IPS DF 4.7 (cell line): ENCODE results near the gene MARCHF10.
"Not testable (repeated sequence)": the region's sequence is repeated elsewhere in the genome, so short reads cannot be mapped to it uniquely, and the experiment has no call there.

Experiments used
- DNase-seq: peaks from one replicate; pipeline ENCODE4 v3.0.0-alpha.2; 2013; ENCODE audit warnings: low spot score; ENCODE audit errors: extremely low read depth

MARCHF10 gene

GRCh38 chr17:62807812-62808575, at the start of gene MARCHF10:
MARCHF10 (minus strand) TSS chr17:62808314; CDS start chr17:62801735, 6,579 bp downstream.
- no peak for DNase-seq

DNA sequence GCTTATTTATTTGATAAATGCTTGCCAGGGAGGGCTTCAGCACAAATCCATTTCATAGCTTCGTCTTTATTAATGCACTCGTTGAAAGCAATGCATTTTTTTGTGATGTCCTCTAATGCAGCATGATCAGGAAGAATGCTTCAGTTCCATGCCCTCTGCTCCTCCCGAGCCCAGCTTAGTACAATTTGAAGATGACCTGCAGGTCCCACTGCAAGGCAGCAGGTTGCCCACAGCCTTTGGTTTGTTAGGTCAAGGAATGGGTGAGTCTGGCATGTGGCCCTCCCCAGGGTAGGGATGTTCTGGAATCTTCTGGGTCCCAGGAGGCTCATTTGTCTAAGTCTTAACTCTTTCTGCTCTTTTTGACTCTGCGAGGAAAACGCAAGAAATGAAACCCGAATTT, 49.4 kb upstream of the MARCHF10 start:
- no peak for DNase-seq

GRCh38 chr17:62856594-62856993, 48.5 kb upstream of the MARCHF10 start:
- DNase-seq = no peak

DNA sequence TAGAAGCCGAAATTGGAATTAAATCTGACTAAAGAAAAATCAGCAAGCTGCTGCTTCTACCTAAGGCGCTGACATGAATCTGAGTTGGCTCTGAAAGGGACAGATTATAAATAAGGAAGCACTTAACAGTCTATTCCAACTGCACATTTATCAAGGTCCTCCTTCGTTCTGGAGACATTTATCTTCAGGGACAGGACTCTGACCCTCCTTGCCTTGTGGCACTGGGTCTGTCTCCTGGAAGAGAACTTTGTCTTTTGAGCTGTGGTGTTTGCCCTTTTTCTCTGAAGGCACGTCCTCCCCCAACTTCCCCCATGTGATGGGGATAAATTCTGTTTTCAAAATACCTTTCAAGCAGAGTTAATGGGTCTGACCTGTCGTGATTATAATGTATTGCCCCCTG, 47.0 kb upstream of the MARCHF10 start:
- DNase-seq = no peak

GRCh38 chr17:62854098-62854680, 46.1 kb upstream of the MARCHF10 start:
- DNase-seq = no peak

GRCh38 chr17:62852195-62852594, 44.1 kb upstream of the MARCHF10 start:
- DNase-seq = no peak

GRCh38 chr17:62849591-62850415, 41.7 kb upstream of the MARCHF10 start:
- not testable (repeated sequence) for DNase-seq

DNA sequence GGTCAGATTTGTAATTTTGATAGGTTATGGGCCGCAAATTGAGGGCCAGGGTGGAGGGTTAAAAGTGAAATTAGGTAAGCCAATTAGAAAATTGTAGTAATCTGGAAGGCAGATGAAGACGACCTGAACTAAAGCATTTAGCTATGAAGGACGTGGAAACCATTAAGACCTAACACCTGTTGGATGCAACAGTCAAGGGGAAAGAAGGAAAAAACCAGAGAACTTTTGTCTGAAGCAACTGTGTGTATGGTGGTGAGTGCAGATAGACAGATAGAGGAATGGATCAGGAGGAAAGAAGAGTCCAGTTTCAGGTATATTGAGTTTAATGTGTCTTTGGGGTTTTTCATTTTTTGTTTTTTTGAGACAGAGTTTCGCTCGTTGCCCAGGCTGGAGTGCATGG, 40.2 kb upstream of the MARCHF10 start:
- DNase-seq = no peak

- DNase-seq = no peak
Measured at GRCh38 chr17:62847426-62847825, 39.3 kb upstream of the MARCHF10 start.

- DNase-seq = no peak
Measured at GRCh38 chr17:62840871-62841270, 32.8 kb upstream of the MARCHF10 start.

- not testable (repeated sequence) for DNase-seq
Measured at GRCh38 chr17:62833816-62834215, 25.7 kb upstream of the MARCHF10 start.

GRCh38 chr17:62832405-62832804, 24.3 kb upstream of the MARCHF10 start:
- no peak for DNase-seq

DNA sequence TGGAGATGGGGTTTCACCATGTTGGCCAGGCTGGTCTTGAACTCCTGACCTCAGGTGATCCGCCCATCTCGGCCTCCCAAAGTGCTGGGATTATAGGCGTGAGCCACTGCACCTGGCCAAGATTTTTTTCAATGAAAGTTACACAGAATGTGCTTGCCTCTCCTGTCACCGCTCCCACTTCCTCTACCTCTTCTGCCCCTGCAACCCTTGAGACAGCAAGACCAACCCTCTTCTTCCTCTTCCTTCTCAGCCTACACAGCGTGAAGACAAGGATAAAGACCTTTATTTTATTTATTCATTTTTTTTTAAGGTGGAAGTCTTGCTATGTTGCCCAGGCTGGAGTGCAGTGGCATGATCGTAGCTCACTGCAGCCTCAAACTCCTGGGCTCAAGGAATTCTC, 23.0 kb upstream of the MARCHF10 start:
- DNase-seq = not testable (repeated sequence)

GRCh38 chr17:62827746-62828485, 19.8 kb upstream of the MARCHF10 start:
- no peak for DNase-seq

GRCh38 chr17:62826956-62827355, 18.8 kb upstream of the MARCHF10 start:
- DNase-seq = no peak

DNA sequence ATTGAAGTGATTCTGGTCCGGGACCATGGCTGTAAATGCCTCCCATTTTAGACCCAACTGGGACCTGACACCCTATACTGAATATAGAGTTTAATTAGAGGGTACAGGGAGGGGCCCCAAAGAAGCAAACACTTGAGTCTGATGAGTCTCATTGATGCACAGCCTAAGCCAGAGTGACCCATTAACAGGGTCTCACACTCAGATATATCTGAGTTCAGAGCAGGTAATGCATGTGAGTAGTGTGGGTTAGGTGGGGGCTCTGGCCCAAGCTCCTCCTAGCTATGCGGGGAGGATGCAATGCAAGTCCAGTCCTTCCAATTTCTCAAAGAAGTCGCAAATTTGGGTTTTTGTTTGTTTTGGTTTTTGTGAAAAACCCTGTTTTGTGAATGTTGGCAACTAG, 17.1 kb upstream of the MARCHF10 start:
- no peak for DNase-seq

DNA sequence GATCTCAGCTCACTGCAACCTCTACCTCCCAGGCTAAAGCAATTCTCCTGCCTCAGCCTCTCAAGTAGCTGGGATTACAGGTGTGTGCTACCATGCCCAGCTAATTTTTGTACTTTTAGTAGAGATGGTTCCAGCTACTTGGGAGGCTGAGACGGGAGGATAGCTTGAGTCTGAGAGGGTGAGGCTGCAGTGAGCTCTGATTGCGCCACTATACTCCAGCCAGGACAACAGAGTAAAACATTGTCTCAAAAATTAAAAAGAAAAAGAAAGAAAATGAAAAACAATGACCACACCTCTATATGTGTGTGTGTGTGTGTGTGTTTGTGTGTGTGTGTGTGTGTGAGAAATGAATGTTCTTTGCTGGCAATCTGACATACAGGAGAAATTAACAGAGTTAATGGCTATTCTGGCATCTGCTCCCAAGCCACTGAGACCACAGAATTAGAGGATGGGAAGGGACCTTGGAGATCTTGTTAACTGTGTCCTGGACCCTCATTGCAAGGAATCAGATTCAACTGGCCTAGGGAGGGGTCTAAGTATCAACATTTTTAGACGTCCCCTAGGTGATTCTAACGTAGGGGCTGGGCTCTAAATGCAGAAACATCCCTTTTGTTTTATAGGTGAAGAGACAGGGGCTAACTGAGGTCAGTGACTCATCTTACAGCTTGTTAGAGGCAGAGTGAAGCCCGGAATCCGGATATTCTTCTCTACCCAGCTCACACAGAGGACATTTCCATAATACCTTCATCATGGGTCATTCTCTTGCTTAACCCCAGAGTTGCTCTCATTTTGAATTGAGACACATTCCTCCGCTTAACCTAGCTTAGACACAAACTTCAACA, 16.4 kb upstream of the MARCHF10 start:
- peak; percentile 69 for DNase-seq

- DNase-seq = no peak
Measured at GRCh38 chr17:62823111-62823893, 15.2 kb upstream of the MARCHF10 start.

DNA sequence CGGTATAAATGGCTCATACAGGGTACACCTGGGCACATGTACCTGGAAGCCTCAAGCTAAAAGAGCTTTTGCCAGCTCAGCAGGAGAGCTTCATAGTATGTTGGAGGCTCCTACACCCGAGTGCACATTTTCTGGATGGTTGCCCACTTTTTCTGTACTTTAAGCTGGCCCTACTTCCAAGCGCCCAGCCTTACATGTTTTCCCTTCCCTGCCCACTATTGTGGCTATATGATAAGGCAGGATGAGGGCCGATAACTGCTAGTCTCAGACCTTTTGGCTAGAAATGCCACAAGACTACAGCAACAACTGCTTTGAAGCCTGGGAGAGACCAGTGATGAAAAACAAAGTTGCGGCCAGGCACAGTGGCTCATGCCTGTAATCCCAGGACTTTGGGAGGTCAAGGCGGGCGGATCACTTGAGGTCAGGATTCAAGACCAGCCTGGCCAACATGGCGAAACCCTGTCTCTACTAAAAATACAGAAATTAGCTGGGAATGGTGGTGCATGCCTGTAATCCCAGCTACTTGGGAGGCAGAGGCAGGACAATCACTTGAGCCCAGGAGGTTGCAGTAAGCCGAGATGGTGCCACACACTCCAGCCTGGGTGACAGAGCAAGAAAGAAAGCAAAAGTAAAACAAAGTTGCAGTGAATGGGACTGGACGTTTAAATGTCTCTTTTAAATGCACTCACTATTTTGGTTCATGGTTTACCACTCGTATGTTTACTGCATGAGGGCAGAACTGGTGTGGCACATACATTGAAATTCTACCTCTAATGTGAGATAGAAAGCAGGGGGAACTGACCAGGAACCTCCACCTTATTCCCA, 14.2 kb upstream of the MARCHF10 start:
- DNase-seq = no peak
